ENCODE results near the gene LINS1. TPM values are rescaled to one million over a fixed set of nuclear protein-coding genes. Genes with fewer than 3 reads are reported as not detected.

LINS1 gene
- polyA plus RNA-seq, 1 donor = 19.7 TPM

- peak in 1 of 2 donors; percentile 43 for DNase-seq
- WGBS (ENCODE audit: insufficient coverage, low lambda C conversion rate) = no CpG with 5 or more reads among the region's 11 CpGs
- H3K27ac ChIP-seq (ENCODE audit: low read length) = no peak overlapping the region
- peaks cover 4% of the 10 kb centered on the region for H3K4me1 ChIP-seq (ENCODE audit: control insufficient read depth, insufficient read depth, low read length)
- H3K27me3 ChIP-seq (ENCODE audit: control insufficient read depth, insufficient read depth, low read length) = no peaks in the 10 kb centered on the region
- no peak overlapping the region for H3K4me3 ChIP-seq (ENCODE audit: low read length)
- no peaks in the 10 kb centered on the region for H3K9me3 ChIP-seq (ENCODE audit: control insufficient read depth, low read depth, low read length)
- H3K36me3 ChIP-seq (ENCODE audit: control insufficient read depth, insufficient read depth, low read length) = peaks cover 21% of the 10 kb centered on the region
Measured at GRCh38 chr15:100635406-100636071, 33.6 kb upstream of the LINS1 start.

- Histone ChIP-seq H3K27me3 (ENCODE audit: control insufficient read depth, insufficient read depth, low read length) (no peaks in the 10 kb centered on the region), H3K27ac (ENCODE audit: low read length) (no peak overlapping the region), H3K36me3 (ENCODE audit: control insufficient read depth, insufficient read depth, low read length) (peaks cover 36% of the 10 kb centered on the region), H3K4me1 (ENCODE audit: control insufficient read depth, insufficient read depth, low read length) (peaks cover 4% of the 10 kb centered on the region), H3K4me3 (ENCODE audit: low read length) (no peak overlapping the region), H3K9me3 (ENCODE audit: control insufficient read depth, low read depth, low read length) (no peaks in the 10 kb centered on the region)
- WGBS (ENCODE audit: insufficient coverage, low lambda C conversion rate) = no CpG with 5 or more reads among the region's 1 CpG
- no peak for DNase-seq
Measured at GRCh38 chr15:100633763-100634075, 31.7 kb upstream of the LINS1 start.

GRCh38 chr15:100631831-100632230 lies 29.8 kb upstream of the LINS1 start:
- no CpG with 5 or more reads among the region's 10 CpGs for WGBS (ENCODE audit: insufficient coverage, low lambda C conversion rate)
- Histone ChIP-seq H3K27me3 (ENCODE audit: control insufficient read depth, insufficient read depth, low read length) (no peaks in the 10 kb centered on the region), H3K4me1 (ENCODE audit: control insufficient read depth, insufficient read depth, low read length) (peaks cover 4% of the 10 kb centered on the region), H3K4me3 (ENCODE audit: low read length) (no peak overlapping the region), H3K27ac (ENCODE audit: low read length) (no peak overlapping the region), H3K36me3 (ENCODE audit: control insufficient read depth, insufficient read depth, low read length) (peaks cover 36% of the 10 kb centered on the region), H3K9me3 (ENCODE audit: control insufficient read depth, low read depth, low read length) (no peaks in the 10 kb centered on the region)
- DNase-seq = no peak

- Histone ChIP-seq H3K9me3 (ENCODE audit: control insufficient read depth, low read depth, low read length) (no peaks in the 10 kb centered on the region), H3K27ac (ENCODE audit: low read length) (no peak overlapping the region), H3K4me1 (ENCODE audit: control insufficient read depth, insufficient read depth, low read length) (no peaks in the 10 kb centered on the region), H3K36me3 (ENCODE audit: control insufficient read depth, insufficient read depth, low read length) (peaks cover 36% of the 10 kb centered on the region), H3K27me3 (ENCODE audit: control insufficient read depth, insufficient read depth, low read length) (no peaks in the 10 kb centered on the region), H3K4me3 (ENCODE audit: low read length) (no peak overlapping the region)
- no peak for DNase-seq
- 65% methylated on average over 3 of the region's 3 CpGs for WGBS (ENCODE audit: insufficient coverage, low lambda C conversion rate)
Measured at GRCh38 chr15:100628746-100629145, 26.8 kb upstream of the LINS1 start.

GRCh38 chr15:100627789-100628395 lies 25.9 kb upstream of the LINS1 start:
- no peaks in the 10 kb centered on the region for H3K4me1 ChIP-seq (ENCODE audit: control insufficient read depth, insufficient read depth, low read length)
- H3K36me3 ChIP-seq (ENCODE audit: control insufficient read depth, insufficient read depth, low read length) = peaks cover 34% of the 10 kb centered on the region
- no peak overlapping the region for H3K27ac ChIP-seq (ENCODE audit: low read length)
- DNase-seq = peak; percentile 57 to 70
- WGBS (ENCODE audit: insufficient coverage, low lambda C conversion rate) = 90% methylated on average over 2 of the region's 6 CpGs
- H3K4me3 ChIP-seq (ENCODE audit: low read length) = no peak overlapping the region
- no peaks in the 10 kb centered on the region for H3K27me3 ChIP-seq (ENCODE audit: control insufficient read depth, insufficient read depth, low read length)
- H3K9me3 ChIP-seq (ENCODE audit: control insufficient read depth, low read depth, low read length) = no peaks in the 10 kb centered on the region

- WGBS (ENCODE audit: insufficient coverage, low lambda C conversion rate) = 98% methylated on average over 5 of the region's 5 CpGs
- Histone ChIP-seq H3K9me3 (ENCODE audit: control insufficient read depth, low read depth, low read length) (no peaks in the 10 kb centered on the region), H3K27me3 (ENCODE audit: control insufficient read depth, insufficient read depth, low read length) (no peaks in the 10 kb centered on the region), H3K4me1 (ENCODE audit: control insufficient read depth, insufficient read depth, low read length) (no peaks in the 10 kb centered on the region), H3K27ac (ENCODE audit: low read length) (no peak overlapping the region), H3K4me3 (ENCODE audit: low read length) (no peak overlapping the region), H3K36me3 (ENCODE audit: control insufficient read depth, insufficient read depth, low read length) (peaks cover 23% of the 10 kb centered on the region)
- DNase-seq = no peak
Measured at GRCh38 chr15:100623301-100623700, 21.3 kb upstream of the LINS1 start.

- no peak for DNase-seq
- Histone ChIP-seq H3K9me3 (ENCODE audit: control insufficient read depth, low read depth, low read length) (no peaks in the 10 kb centered on the region), H3K27ac (ENCODE audit: low read length) (no peak overlapping the region), H3K4me1 (ENCODE audit: control insufficient read depth, insufficient read depth, low read length) (no peaks in the 10 kb centered on the region), H3K36me3 (ENCODE audit: control insufficient read depth, insufficient read depth, low read length) (peaks cover 51% of the 10 kb centered on the region), H3K4me3 (ENCODE audit: low read length) (no peak overlapping the region), H3K27me3 (ENCODE audit: control insufficient read depth, insufficient read depth, low read length) (no peaks in the 10 kb centered on the region)
- no CpG with 5 or more reads among the region's 2 CpGs for WGBS (ENCODE audit: insufficient coverage, low lambda C conversion rate)
Measured at GRCh38 chr15:100616700-100617099, 14.7 kb upstream of the LINS1 start.

- Histone ChIP-seq H3K27ac (ENCODE audit: low read length) (no peak overlapping the region), H3K27me3 (ENCODE audit: control insufficient read depth, insufficient read depth, low read length) (no peaks in the 10 kb centered on the region), H3K36me3 (ENCODE audit: control insufficient read depth, insufficient read depth, low read length) (peaks cover 56% of the 10 kb centered on the region), H3K4me3 (ENCODE audit: low read length) (no peak overlapping the region), H3K4me1 (ENCODE audit: control insufficient read depth, insufficient read depth, low read length) (no peaks in the 10 kb centered on the region), H3K9me3 (ENCODE audit: control insufficient read depth, low read depth, low read length) (no peaks in the 10 kb centered on the region)
- 0% methylated on average over 1 of the region's 5 CpGs for WGBS (ENCODE audit: insufficient coverage, low lambda C conversion rate)
- DNase-seq = no peak
Measured at GRCh38 chr15:100615801-100616200, 13.8 kb upstream of the LINS1 start.

GRCh38 chr15:100614918-100615317 lies 12.9 kb upstream of the LINS1 start:
- H3K4me1 ChIP-seq (ENCODE audit: control insufficient read depth, insufficient read depth, low read length) = no peaks in the 10 kb centered on the region
- peaks cover 51% of the 10 kb centered on the region for H3K36me3 ChIP-seq (ENCODE audit: control insufficient read depth, insufficient read depth, low read length)
- WGBS (ENCODE audit: insufficient coverage, low lambda C conversion rate) = no CpG with 5 or more reads among the region's 4 CpGs
- H3K27ac ChIP-seq (ENCODE audit: low read length) = no peak overlapping the region
- DNase-seq = no peak
- no peaks in the 10 kb centered on the region for H3K27me3 ChIP-seq (ENCODE audit: control insufficient read depth, insufficient read depth, low read length)
- no peaks in the 10 kb centered on the region for H3K9me3 ChIP-seq (ENCODE audit: control insufficient read depth, low read depth, low read length)
- H3K4me3 ChIP-seq (ENCODE audit: low read length) = no peak overlapping the region

GRCh38 chr15:100614336-100614735 lies 12.4 kb upstream of the LINS1 start:
- no peaks in the 10 kb centered on the region for H3K9me3 ChIP-seq (ENCODE audit: control insufficient read depth, low read depth, low read length)
- no CpG with 5 or more reads among the region's 2 CpGs for WGBS (ENCODE audit: insufficient coverage, low lambda C conversion rate)
- DNase-seq = no peak
- no peak overlapping the region for H3K27ac ChIP-seq (ENCODE audit: low read length)
- H3K36me3 ChIP-seq (ENCODE audit: control insufficient read depth, insufficient read depth, low read length) = peaks cover 49% of the 10 kb centered on the region
- no peak overlapping the region for H3K4me3 ChIP-seq (ENCODE audit: low read length)
- H3K4me1 ChIP-seq (ENCODE audit: control insufficient read depth, insufficient read depth, low read length) = no peaks in the 10 kb centered on the region
- H3K27me3 ChIP-seq (ENCODE audit: control insufficient read depth, insufficient read depth, low read length) = no peaks in the 10 kb centered on the region

- Histone ChIP-seq H3K4me3 (ENCODE audit: low read length) (no peak overlapping the region), H3K4me1 (ENCODE audit: control insufficient read depth, insufficient read depth, low read length) (no peaks in the 10 kb centered on the region), H3K27me3 (ENCODE audit: control insufficient read depth, insufficient read depth, low read length) (no peaks in the 10 kb centered on the region), H3K27ac (ENCODE audit: low read length) (no peak overlapping the region), H3K36me3 (ENCODE audit: control insufficient read depth, insufficient read depth, low read length) (peaks cover 41% of the 10 kb centered on the region), H3K9me3 (ENCODE audit: control insufficient read depth, low read depth, low read length) (no peaks in the 10 kb centered on the region)
- WGBS (ENCODE audit: insufficient coverage, low lambda C conversion rate) = 100% methylated on average over 1 of the region's 1 CpG
- DNase-seq = no peak
Measured at GRCh38 chr15:100613208-100613607, 11.2 kb upstream of the LINS1 start.
